ENCODE results near the gene TMC2.
A peak's percentile ranks its signal among the peaks of the same experiment; 100 is the strongest.
"Not testable (repeated sequence)": the region's sequence is repeated elsewhere in the genome, so short reads cannot be mapped to it uniquely, and the experiment has no call there.

TMC2 gene

DNA sequence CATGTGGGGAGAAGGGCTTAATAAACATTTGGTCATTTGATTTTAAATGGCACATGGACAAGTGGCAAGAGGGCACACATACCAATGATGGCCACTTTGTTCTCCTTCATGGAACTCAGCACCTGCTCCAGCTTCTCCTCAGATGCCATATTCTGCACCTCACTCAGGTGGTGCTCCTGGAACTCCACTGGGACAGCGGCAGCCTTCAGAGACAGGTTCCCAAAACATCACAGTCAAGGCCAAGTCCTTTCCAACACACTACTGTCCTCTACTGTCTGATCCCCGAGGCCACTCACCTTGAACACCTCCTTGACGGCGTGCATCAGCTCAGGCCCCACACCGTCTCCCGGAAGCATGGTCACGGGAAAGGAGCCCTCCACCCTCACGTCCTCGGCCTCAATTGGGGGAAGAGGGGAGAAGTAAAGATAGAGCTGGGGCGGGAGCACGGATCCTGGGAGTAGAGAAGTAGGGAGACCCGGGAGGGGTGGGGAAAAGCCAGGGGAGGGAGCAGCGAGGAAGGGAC lies 127.1 kb downstream of the TMC2 start:
- DNase-seq (ENCODE audit: low read depth, low spot score) = no peak

DNA sequence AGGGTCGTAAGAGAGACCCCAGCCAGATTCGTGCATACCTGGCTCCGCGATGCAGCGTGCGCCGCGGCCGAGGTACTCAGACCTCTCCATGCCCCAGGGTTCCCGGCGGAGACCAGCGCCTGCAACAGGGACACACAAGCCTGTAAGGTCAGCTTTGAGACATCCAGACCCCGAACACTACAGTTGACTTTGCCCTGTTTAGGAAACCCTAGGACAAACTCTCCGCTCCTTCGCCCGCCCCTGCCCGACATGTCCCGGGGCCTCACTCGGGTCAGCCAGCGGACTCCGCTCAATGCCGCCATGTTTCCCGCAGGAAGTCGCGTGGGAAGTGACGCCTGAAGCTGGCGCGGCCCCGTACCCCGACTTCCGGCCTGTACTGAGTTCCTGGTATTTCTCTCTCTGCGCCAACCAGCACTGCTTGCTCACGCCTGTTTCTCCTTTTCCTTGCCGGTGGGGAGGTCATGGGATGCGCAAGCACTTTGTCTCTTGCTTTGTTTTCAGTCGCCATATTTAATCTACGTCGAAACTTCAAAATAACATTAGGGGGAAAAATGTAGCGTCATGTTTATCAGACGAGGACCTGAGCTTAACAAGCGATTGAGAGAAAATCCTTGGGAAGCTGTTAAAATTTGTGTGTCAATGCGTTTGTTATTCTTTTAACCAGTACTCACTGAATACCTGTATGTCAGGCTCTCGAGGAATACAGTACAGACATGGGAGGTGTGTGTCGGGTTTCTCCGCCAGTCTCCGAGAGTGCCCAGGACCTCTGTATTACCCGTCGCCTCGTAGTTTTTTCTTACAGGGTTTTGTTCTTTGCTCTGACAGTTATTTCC lies 127.7 kb downstream of the TMC2 start, which contains the start of gene IDH3B:
Gene IDH3B, minus strand, starts transcription at position 330 of the 833 bp plus-strand sequence. Its CDS starts 28 bp downstream, at position 302.
- peak; percentile 89 for DNase-seq (ENCODE audit: low read depth, low spot score)

DNA sequence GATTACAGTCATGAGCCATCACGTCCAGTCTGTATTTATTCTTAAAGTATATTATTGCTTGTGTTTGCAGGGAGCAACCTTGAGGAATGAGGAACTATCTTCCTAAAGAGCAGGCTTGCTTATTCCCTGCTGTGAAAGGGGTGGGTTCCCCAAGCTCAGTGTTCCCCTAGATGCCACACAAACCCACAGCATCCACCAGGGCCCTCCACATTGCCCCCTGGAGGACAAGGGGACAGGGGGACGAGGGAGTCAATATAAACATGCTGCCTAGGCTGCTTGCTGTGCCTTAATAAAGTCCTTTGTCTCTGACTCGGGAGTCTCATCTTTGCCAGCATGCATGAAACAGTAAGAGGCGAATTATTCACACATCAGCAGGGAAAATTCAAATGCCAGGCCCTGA lies 135.6 kb downstream of the TMC2 start:
- no peak for DNase-seq (ENCODE audit: low read depth, low spot score)

DNA sequence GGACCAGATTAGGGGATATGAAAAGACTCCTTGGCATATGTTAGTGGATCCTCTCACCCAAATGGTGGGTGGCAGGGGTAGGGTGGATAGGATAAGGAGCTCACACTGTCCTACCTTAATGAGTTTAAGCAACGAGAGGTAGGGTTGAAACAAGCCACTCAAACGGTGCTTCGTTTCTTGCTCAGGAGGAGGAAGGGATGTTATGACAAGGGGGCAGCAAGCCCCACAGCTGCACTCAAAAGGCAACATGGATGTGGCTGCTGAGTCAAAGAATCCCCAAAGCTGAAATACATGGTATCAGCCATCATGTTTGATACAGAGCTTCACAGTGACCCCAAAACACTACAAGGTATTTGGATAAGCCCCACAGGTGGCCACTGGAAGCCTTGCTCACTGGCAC lies 136.1 kb downstream of the TMC2 start:
- DNase-seq (ENCODE audit: low read depth, low spot score) = no peak

DNA sequence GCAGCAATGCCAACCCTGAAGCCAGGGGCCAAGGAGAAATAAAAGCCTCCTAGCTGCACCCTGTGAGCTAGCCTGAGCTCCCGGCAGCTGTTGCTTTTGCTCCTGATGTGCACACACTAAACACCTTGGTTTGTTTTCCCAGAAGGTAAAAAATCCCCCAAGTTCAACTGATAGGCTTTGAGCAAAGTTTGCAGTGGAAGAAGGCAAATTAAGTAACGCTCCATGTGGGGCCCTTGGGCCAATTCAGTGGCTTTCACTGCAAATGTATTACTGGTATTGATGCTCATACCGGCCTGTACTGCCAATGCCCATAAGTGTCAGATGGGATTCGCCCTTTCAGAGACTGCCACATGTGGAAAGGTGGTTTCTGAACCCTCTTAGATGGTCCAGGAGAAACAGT lies 137.1 kb downstream of the TMC2 start:
- DNase-seq (ENCODE audit: low read depth, low spot score) = no peak

DNA sequence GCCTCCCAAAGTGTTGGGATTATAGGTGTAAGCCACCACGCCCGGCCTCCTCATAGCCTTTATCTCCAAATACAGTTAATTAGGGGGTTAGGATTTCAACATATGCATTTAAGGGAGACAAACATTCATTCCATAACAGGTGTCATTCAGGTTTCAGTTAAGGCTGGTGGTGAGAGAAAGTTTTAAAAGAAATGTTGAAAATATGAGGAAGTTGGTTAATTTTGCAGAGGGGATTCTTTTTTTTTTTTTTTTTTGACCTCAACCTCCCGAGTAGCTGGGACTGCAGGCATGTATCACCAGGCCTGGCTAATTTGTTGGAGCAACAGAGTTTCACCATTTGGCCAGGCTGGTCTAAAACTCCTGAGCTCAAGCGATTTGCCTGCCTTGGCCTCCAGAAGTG lies 143.7 kb downstream of the TMC2 start:
- DNase-seq (ENCODE audit: low read depth, low spot score) = no peak

DNA sequence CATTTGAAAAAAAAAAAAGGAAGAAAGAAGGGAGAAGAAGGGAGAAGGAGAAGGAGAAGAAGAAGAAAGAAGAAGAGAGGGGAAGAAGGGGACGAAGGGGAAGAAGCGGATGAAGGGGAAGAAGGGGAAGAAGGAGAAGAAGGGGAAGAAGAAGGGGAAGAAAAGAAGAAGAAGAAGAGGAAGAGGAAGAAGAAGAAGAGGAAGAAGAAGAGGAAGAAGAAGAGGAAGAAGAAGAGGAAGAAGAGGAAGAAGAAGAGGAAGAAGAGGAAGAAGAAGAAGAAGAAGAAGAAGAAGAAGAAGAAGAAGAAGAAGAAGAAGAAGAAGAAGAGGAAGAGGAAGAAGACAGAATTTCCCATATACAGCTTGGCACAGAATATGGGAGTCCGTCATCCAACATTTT lies 145.7 kb downstream of the TMC2 start:
- not testable (repeated sequence) for DNase-seq (ENCODE audit: low read depth, low spot score)

DNA sequence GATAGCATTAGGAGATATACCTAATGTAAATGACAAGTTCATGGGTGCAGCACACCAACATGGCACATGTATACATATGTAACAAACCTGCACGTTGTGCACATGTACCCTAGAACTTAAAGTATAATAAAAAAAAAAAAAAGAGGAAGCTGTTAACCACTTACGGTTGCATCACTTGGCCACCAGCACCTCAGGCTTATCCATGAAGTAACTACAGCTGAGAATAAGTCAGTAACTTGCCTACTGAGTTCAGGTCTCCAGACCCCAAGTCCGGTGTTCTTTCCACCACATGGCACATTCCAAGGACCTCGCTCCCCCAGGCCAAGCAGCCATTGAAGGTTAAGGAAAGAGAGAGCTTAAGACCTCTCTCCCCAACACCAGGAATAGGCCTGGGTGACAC lies 148.4 kb downstream of the TMC2 start:
- DNase-seq (ENCODE audit: low read depth, low spot score) = not testable (repeated sequence)

DNA sequence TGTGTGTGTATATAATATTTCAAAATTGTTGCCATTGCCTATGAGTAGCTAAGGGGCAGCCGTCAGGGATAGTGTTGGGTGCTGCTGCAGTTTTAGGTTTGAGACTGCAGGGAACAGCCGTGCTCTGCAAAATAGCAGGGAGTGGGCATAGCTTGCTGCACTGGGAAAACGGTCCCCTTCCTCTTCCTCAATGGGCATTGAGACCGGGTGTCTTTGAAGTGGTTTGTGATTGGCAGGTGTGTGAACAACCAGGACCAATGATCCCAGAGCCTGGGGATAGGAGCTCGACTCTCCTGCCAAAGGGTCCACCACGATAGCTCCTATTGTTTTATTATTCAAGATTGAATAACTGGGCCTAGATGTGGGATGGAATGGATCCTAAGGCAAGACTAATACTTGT lies 151.1 kb downstream of the TMC2 start:
- DNase-seq (ENCODE audit: low read depth, low spot score) = no peak

DNA sequence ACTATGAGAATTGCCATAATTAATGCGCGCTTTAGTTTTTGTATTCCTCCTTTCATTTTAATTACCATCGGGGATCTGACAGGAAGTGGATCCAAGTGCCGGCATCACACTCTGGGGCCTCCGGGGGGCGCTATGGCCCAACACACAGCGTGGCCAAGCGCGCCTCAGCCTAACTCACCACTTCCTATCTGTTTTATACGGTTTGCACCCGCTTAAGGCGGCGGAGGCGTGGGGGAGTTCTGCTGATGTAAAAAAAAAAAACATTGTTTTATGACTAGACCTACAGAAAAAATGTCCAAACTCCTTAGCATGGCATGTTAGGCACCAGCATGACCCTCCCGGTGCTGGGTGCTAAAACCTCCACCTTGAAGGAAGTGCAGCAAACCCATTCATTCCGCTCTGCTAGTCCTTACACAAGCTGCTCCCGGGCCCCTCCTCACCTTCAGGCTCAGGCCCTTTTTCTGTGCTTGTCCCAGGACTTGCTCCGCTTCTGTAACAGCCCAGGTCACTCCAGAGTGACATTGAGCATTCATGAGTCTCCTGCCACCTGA lies 151.7 kb downstream of the TMC2 start:
- peak; percentile 39 for DNase-seq (ENCODE audit: low read depth, low spot score)

DNA sequence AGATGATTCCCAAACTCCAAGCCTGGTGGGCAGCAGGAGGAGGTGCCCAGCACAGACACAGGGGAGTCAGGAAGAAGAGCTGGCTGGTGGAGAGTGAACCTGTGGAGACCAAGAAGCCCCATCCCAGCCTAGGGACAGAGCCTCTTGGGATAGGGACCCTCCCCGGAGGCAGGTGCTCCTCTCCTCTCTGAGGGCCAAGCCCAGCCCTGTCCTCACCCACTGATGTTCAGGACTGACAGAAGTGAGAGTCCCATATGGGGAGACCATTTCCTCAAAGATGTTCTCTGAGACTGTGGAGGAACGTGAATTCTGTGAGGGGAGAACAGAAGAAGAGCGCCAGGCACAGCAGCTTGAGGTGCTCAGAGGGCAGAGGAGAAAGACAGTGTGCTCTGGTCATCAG lies 153.8 kb downstream of the TMC2 start:
- DNase-seq (ENCODE audit: low read depth, low spot score) = no peak

DNA sequence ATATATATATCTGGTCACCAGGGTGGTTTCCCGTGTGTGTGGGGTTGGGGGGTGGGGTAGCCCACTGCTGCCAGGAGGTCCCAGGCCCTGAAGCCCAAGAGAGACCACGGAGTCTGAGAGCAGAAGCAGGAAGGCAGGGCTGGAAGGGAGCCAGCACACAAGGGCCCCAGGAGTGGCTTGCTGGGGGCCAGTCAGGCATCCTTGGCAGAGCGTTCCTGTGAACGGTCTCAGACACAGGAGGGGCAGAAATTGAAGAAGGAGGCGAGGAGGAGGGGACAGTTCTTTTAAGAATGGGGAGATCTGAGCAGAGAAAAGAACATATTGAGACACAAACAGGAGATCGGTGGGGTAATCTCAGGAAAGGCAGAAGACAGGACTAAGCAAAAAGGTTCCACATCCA lies 154.3 kb downstream of the TMC2 start:
- no peak for DNase-seq (ENCODE audit: low read depth, low spot score)

DNA sequence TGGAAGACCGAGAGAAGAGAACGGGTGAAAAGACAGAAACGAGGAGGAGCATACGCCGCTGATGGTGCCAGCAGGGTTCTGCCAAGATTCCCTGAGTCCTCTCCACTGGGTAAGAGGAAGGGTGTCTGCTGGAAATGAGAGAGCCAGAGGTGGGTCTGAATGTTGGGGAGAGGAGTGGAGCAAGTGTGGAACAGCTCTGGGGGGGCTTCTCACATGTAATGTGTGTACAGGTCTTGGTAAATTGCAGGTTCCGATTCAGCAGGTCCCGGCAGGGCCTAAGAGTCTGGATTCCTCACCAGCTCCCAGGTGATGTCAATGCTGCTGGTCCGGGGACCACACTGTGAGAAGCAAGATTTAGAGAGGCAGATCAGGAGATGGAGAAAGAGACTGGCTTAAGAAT lies 154.8 kb downstream of the TMC2 start:
- DNase-seq (ENCODE audit: low read depth, low spot score) = no peak

Data from activated CD4-positive, CD25-positive, alpha-beta regulatory T cell treated with anti-CD3 and anti-CD28 coated beads, Interleukin-2, amount 50 U/mL, for 16 hours (primary cell).